Activated CD4-positive, alpha-beta T cell treated with anti-CD3 and anti-CD28 coated beads, Interleukin-2, amount 50 U/mL, for 4 hours (primary cell): ENCODE measurements around the gene GRID1.

Experiments
- DNase-seq, 2 experiments: peaks; one replicate each; pipeline ENCODE4 v3.0.0-alpha.2; 2020

Gene GRID1

DNA sequence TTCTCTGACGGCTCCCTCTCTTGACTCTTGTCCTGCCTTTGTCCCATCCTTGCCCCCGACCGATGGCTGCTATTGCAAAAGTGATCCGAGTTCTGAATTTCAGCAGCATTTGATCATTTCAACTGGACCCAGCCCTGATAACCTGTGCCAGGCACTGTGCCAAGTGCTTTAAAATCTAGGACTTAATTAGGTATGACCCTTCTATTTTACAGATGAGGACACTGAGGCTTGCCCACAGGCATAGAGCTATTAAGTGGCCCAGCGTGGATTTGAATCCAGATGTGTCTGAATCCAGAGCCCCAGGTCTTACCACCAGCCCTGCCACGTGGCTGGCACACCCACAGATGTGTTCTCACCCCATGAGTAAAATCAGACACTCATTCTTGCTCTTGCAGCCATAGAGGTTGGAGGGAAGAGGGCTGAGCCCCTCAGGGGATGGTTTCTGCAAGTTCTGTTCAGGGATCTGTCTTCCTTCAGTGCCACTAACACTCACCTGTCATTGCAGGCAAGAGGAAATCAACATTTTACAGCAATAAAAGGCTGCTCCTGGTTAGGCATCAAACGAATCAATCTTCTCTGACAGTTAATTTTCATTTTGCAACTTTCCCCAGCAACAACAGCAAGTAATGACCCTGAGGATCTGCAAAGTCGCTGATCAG, 101.2 kb downstream of the GRID1 start:
- no peak for DNase-seq

DNA sequence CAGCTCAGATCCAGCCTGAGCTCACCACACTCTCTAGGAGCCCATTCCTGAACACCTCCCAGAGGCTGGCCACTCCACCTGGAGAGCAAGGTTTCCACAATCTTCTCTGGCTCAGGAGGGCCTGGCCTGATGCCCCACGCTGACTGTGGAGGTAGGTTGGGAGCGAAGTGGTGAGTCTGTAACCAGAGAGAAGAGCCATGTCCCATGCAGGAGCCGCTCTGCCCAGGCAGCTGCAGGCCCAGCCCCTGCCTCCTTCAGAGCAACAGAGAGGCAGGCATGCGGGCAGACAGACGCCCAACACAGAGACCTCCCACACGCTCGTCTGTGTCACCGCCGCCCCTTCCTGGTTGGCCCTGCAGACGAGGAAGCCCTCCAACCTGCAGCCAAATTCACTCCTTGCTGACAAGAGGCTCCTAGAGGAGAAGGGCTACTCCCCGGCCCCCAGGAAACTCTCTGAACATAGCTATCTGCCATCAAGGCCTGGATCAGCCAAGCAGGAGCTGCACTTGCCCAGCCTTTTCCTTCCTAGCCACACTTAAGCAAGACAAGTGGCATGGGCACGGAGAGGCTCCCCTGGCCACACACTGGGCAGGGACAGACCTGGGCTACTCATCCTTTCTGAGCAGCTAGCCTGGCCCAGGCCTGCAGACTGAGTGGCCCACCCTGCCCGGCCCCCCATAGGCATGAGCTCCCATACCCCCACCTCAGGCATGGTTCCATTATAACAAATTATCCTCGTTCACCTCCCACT, 101.9 kb downstream of the GRID1 start:
- DNase-seq = no peak

DNA sequence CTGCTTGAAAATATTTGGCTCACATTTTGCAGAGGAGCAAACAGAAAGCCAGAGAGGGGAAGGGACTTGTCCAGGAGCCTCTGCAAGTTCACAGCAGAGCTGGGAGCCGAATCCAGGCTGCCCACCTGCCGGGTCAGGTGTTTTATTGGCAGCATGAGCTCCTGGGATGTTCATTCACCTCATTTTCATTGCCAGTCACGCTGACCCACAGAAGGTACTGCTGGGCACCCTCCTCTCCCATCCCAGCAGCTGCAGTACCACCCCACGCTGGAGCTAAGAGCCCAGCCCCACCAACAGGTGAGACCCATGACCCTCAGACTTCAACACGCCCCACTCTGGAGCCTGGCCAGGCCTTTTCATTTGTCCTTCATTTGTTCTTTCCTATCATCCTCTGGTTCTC, 102.7 kb downstream of the GRID1 start:
- no peak for DNase-seq

DNA sequence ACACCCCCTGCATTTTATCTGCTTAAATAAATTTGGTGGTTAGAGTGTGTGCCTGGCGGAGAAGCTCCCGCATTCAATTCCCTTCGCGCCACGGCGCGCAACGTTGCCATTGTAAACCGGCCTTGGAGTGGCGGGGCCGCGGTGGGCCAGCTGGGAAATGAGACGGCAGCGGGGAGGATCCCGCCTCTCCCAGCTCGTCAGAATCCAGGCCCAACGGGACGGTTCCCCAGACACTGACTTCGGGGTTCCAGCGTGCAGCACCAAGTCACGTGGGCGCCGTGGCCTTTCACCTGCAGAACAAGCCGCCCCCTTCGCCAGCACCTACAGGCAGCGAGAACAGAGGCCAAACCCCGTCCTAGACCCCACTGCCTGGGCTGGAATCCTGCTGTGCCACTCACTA, 103.4 kb downstream of the GRID1 start:
- no peak for DNase-seq

DNA sequence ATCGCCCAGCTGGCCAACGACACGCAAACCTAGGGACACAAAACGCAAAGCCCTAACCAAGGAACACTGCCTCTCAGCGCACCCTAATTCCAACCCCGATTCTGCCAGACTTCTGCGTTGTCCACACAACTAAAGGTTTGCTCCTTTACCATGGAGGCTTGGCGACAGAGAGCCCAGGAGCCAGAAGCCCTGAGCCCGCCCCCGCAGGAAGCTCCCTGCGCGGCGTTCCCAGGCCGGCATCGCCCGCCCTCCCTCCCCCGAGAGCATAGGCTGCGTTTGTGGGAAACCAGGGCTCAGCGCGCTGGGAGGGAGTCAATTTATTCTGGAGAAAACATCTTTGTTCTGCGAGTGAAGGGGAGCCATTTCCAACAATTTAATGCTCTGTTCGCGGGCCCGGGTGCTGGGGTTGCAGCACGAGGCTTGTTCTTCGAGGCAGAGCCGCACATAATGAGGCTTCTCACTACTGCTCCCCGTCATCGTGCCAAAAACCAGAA, 103.9 kb downstream of the GRID1 start:
- no peak for DNase-seq

DNA sequence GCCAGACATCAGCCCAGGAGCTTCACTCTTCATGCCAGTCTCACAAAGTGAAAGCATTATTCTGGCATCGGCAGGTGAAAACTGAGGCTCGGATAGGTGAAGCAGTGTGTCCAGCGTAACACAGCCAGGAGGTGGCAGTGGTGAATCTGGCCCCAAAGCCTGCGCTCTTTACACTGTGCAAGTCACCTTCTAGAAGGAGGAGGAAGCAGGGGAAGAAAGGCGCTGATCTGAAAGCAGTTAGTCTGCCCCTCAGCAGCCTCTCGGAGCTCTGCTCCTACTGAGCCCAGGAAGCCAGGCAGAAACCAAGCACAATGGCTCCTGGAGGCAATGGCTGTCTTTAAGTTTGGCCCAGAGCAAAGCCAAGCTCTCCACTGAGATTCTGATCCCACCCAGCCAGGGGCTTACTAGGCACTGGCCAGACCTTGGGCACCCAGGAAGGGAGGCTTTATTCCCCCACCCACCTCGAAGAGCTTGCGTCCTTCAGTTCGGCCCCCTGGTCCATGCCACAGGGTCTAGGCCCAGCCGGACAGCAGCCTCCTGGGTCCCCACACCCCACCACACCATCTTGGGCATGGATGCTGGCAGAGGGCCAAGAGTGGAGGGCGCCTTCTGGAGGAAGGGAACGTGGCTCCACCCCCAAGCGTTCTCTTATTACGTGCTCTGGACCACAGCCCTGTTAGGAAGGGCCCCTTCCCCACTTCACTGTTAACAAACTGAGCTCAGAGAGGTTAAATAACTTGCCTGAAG, 104.5 kb downstream of the GRID1 start:
- no peak for DNase-seq

DNA sequence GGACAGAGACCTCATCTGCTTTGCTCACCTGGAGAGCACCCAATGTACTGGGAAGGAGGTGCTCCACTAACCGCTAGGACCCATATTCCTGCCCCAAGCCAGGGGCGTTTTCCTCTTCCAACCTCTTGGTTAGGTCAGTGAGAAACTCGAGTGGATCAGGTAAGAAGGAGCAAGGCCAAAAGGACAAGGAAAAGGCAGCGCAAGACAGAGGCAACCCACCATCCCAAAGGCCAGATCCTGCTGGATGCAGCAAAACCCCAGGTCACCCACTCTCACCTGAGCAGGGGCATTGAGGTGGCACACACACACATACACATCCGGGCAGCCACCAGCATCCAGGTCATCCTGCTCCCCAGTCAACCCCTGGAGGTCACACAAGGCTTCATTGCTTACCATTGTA, 105.1 kb downstream of the GRID1 start:
- no peak for DNase-seq

DNA sequence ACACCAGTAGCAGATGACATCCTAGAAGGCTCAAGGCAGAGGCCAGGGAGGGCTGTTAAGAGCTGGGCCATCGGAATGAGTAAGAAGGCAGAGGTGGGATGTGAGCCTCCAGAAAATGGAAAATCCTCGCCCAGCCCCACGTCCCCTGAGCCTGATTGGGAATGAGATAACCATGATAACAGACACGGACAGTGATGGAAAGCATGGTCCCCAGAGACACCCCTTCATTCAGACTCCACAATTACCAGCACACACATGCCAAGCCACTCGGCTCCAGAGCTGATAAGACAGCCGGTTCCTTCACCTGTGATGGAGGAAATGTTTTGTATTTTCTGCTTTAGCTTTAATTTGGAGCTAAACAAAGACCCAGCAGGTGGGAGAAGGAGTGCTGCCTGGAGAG, 106.0 kb downstream of the GRID1 start:
- DNase-seq = no peak

DNA sequence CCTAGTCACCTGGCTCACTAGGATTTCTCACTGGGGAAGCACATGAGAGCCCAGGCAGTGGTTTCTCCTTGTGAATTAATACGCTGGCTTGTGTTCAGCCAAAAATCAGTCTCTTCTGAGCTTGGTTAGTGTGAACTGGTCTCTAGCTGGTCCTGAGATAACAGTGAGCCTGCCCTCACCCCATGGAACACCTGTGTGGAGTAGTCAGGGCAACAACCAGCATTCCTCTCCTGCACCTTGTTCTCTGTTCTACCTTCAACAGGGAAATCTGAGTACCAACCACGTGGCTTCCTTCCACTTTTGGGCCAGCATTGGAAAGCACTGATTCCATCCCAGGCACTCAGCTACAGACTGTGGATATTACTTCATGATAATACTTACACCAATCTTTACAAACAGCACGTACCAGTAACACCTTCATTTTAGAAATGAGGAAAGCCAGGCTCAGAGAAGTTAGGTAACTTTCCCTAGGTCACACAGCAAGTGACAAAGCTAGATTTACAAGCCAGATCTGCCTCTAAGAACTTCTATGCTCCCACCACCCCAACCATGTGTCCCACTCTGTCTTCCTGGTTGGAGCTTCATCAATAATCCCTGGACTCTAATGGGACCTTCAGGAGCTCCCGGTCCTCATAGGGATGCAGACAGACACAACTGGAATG, 106.6 kb downstream of the GRID1 start:
- no peak for DNase-seq

DNA sequence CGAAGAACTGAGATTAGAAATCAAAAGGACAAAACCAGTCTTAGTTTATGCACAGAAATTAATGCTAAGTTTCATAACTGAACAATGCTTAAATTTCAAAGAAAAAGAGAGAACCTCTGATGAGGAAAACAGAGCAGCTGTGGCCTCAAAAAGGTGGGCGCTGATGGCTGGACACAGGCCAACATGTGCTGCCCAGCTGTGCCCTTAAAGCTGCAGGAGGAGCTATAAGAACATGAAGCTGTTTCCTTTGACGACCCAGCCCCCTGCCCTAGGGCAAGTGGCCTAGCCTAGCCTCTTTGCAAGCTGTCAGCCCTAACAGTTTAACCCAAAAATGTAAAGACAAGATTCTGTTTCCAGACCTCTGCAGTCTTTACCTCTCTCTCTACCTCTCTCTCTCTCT, 107.7 kb downstream of the GRID1 start:
- DNase-seq = no peak

DNA sequence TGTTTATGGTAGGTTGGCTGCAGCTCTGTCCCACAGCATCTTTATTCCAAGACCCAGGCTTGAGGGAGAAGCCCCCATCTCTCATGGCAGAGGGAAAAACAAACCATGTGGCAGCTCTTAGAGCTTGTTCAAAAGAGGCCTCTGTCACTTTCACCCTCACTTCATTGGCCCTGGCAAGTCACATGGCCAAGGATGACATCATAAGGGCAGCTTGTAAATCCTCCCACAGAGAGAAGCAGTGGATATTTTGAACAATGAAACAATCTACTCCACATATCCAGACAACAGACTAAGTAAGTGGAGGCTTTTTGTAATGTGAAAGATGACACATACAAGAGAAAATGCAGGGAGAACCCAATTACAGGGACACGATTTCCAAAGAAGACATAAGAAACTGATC, 108.1 kb downstream of the GRID1 start:
- DNase-seq = no peak

DNA sequence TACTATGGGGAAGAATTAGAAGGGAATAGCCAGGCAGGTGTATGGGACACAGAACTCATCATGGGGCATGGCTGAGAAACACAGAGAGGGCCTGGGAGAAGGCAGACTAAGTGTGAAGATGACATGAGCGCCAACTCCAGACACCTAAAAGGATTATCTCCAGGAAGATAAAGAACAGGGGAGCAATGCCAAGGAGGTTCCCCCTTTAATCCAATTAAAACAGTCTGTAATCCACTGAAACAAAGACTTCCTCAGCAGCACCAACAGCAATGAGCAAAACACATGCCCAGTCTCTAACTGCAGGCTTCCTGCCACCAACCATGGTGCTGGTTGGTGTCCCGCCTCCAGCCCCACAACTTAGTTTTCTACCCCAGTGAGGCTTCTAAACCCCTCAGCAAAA, 108.9 kb downstream of the GRID1 start:
- no peak for DNase-seq

DNA sequence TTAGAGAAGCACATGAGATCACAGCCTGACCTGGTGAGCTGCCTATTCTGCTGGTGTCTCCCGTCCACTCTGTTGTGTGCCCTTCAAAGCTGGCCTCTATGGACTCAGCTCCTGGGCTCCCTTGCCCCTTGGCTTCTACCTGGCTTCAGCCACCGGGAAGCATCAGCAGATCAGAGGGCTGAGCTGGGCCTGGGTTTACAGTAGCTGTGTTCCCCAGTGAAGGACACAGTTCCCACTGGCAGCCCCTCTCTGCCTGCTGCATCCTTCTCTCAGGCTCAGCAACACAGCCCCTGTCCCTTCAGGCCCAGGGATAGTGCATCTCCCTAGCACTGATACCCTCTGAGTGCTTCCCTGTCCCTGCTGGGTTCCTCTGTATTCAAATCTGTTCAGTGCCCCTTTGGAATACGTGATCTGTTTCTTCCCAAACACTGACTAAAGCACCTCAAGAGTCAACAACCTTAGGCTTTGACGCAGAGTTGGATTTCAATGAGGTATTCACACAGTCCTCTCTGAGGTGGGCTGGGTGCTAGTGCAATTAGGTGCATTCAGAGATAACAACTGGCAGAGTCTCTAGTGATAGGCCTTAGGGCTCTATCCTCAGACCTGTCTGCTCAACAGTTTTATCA, 109.8 kb downstream of the GRID1 start:
- no peak for DNase-seq

DNA sequence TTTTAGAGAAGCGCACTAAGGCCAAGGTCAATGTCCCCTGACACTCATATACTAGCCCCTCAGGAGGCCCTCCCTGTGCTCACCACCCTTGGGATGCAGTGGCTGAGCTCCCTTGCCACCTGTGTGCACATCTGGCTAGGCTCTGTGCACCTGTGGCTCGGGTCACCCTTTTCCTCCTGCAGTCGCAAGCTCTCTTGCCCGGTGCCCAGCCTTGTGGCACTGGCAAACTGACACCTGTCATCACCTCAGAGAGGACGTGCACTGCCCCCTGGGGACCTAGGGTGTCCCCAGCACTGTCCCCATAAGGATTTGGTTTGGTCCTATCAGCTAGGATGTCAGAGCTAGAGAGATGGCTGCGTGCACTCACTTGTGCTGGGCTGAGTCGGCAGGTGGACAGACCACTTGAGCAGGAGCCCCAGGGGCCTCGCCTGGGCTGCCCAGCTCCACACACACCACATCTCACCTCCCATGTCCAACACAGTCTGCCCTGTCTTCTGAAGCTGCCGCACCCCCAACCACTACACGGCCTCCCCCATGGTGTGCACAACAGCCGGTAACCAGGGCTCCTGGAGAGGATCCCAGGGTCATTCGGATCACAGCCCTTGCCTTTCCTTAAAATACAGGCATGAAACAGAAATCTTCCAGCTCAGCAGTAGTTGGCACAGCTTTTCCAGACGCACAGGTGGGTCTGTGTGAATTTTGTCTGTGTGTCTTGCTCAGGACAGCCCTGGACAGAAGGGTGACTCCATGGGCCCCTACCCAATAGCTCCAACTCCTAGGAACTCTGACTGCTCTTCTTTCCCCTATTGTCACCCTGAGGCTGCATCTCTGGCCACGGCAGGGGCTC, 111.0 kb downstream of the GRID1 start:
- DNase-seq = no peak

DNA sequence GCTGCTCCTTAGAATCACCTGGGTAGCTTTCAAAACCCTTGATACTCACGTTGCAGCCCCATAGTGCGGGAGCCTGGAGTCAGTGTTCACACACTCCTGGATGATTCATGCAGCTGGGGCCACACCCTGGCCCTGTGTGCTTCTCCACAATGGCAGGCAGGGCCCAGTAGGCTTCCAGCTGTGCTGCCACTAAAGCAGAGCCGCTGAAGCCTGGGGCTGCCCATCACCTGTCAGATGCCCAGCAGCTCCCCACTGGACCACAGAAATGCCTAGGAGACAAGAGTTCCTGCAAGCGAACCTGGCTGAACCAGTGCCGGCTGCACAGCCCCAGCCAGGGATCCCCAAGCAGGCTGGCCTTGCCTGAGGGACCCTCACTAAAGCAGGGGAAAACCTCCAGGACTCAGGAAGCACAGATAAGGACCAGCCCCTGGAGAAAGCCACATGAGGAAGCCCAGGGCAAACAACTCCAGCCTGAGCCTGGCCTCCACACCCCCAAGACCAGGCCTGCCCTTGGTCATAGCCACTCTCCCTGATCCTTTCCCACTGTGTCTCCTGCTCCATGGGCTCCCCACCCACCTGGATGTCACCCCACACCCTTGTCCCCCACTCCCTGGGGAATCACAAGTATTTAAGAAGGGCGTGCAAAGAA, 111.9 kb downstream of the GRID1 start:
- DNase-seq = no peak

DNA sequence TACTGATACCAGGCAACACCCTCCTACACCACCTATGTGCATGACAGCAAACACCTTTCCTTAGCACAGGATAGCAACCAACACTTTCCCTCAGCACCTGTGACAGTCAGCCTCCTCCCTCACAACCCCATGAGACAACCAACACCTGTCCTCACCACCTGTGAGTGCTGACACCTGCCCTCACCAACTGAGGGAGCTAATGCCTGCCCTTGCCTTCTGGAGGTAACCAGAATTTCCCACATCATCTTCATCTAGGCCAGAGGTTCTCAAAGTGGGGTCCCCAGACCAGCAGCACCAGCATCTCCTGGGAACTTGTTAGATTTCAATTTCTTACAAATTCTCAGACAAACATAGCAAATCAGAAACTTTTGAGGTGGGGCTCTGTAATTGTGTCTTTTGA, 112.5 kb downstream of the GRID1 start:
- DNase-seq = no peak

DNA sequence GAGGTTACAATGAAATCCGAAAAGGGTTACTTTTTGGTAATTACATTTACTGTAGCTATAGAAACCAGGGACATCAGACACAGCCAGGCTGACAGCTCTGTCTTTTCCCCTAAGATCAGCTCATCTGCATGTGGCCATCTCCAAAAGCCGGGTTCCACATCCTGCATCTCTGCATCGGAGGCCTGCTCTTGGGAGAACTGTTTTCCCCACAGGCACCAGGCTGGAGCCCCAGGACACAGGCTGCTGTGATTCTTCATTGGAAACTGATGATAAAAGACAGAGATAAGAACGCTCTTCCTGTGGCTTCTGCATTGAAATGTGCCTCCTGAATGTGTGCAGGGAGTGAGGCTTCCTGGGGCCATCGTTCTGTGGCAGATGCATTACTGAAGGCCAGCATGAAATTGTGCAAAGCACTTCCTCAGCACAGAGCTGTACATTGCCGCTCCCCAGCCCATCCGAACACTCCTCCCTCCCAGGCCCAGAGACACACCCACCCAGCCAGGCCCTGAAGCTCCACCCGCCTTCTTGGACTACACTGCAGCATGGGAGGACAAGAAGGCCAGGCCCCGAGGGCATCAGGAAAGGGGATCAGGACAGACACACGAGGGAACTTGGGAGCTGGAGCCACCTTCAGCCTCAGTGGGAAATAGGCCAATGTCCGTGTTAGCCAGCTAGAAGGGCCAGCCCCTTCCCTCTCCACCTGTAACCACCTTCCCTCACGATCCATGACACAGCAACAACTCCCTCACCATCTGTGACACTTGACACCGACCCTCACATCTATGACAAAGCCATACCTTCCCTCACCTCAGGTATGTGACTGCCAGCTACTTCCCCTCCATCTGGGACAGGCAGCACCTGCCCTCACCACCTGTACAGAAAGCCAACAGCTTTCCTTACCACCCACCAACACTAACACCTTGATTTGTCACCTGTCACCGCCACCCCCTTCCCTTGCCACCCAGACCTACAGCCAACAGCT, 113.2 kb downstream of the GRID1 start:
- no peak for DNase-seq

DNA sequence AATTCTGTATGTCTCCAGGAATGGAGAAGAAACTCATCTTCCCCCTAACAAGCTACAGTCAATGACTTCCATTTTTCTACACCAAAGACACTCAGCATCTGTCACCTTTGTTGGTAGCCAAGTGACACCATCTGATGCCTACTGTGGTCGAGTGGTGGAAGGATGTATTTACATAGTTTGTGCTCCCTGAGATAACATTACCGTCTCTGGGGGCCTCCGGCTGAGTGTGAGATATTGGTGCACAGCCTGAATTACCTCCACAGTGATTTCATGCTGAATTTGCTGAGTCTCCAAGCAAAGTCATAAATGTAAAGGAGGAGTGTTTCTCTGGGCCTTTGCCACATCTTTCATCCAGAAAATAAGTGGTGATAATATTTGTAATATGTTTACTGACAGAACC, 114.0 kb downstream of the GRID1 start:
- no peak for DNase-seq

DNA sequence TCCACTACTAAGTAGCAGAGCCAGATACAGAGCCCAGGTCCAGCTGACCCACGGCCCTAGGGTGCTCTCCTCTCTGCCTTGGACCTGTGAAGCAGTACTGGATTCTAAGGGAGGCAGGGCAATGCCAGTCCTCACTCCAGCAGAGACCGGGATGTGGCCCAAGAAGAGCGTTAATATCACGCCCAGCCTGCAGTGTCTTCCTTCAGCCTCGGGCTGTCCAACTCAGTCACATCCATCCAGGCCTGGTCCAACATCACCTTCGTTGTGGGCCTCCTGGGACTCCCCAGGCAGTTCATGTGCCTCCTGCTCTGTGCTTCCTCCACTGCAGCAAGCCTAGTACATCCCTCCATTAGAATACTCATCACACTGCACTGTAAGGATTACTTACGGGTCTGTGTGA, 114.5 kb downstream of the GRID1 start:
- DNase-seq = no peak

DNA sequence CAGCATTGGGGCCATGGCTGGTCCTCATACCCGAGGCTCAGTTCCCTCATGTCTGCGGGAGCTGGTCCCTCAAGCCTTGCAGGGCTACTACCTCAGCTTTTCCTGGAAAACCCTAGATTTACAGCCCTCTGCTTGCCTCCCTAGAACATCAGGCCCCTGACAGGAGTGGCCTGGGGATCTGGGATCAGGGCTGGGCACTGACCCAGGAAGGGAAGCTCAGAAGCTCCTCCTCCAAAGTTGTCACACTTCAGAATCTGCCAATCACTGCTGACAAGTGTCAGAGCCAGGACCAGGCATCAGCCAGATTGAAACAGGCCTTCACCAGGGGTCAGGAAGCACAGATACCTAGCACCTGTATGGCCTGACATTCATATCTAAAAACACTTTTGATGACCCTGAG, 115.2 kb downstream of the GRID1 start:
- no peak for DNase-seq
